GM12878 (cell line): ENCODE measurements around the gene ABHD17C. TPM values are rescaled to one million over a fixed set of nuclear protein-coding genes. Genes with fewer than 3 reads are reported as not detected.

ENCODE experiments used
- ATAC-seq: fragments of 200-7000 bp; cut with Tn5 transposase; 3 replicates; pipeline ENCODE4 v1.9.1; 2020; ENCODE audit warnings: mild to moderate bottlenecking, moderate library complexity
- BruUV-seq: library from RNA; stranded (reverse); fragments of 400-500 nt; replicated peaks from 2 replicates; lab custom pipeline; 2021; lab: Mats Ljungman, UMichigan
- CTCF ChIA-PET: fragments of 300-600 bp; sonication (Branson Sonifier 250); formaldehyde crosslinking; extraction: SDS; loops from one replicate; lab custom pipeline; 2021; ENCODE audit warnings: inconsistent platforms; lab: Yijun Ruan, JAX
- POLR2A ChIA-PET: fragments of 350-600 bp; formaldehyde crosslinking; extraction: SDS; loops from one replicate; lab custom pipeline; 2021; ENCODE audit warnings: inconsistent platforms; lab: Charles Lee
- RAD21 ChIA-PET: fragments of 300-600 bp; sonication (Branson Sonifier 250); formaldehyde crosslinking; loops from one replicate; lab custom pipeline; 2023; ENCODE audit warnings: antibody characterized with exemption; ENCODE audit not compliant: unreplicated experiment; lab: Charles Lee
- SMC1A ChIA-PET: fragments of 300-600 bp; sonication (Branson Sonifier 250); formaldehyde crosslinking; loops from one replicate; lab custom pipeline; 2023; ENCODE audit not compliant: unreplicated experiment, uncharacterized antibody; lab: Charles Lee
- DNase-seq: peaks from one replicate; pipeline ENCODE4 v3.0.0-alpha.2; 2011; ENCODE audit warnings: low read depth, low spot score
- FAIRE-seq: peaks from 3 replicates; lab custom pipeline; 2011; peaks lifted over from hg19 to GRCh38; lab: Jason Lieb, UNC
- H2AFZ ChIP-seq: 2 replicates; pipeline ENCODE4 v1.6.0; 2011; ENCODE audit warnings: low read depth, low read length, control low read depth; ENCODE audit not compliant: control insufficient read depth
- H3K27ac ChIP-seq: 2 replicates; pipeline ENCODE4 v1.5.1; 2011; ENCODE audit warnings: control low read depth; ENCODE audit not compliant: control insufficient read depth, insufficient read depth
- H3K27me3 ChIP-seq, 2 experiments: replicated peaks in 1 of 2; 2 replicates each; pipeline versions ENCODE4 v1.6.0 to v1.6.1; 2011; ENCODE audit warnings: low read length in 1 of 2; ENCODE audit not compliant: control insufficient read depth in 2 of 2, insufficient read depth in 2 of 2
- H3K36me3 ChIP-seq, 2 experiments: 2 replicates each; pipeline ENCODE4 v1.5.1; 2011; ENCODE audit warnings: low read length in 1 of 2; ENCODE audit not compliant: control insufficient read depth in 2 of 2, insufficient read depth in 2 of 2
- H3K4me1 ChIP-seq: 2 replicates; pipeline ENCODE4 v1.6.1; 2011; ENCODE audit warnings: mild to moderate bottlenecking, low read length, moderate library complexity, mixed read lengths; ENCODE audit not compliant: control insufficient read depth, insufficient read depth
- H3K4me2 ChIP-seq: 2 replicates; pipeline ENCODE4 v1.6.0; 2011; ENCODE audit warnings: control low read depth; ENCODE audit not compliant: control insufficient read depth, insufficient read depth
- H3K4me3 ChIP-seq: fragments of 200-600 bp; sonication (generic); 2 replicates; pipeline ENCODE4 v1.5.1; 2016
- H3K79me2 ChIP-seq: 2 replicates; pipeline ENCODE4 v1.6.0; 2011; ENCODE audit warnings: low read length; ENCODE audit not compliant: control insufficient read depth, insufficient read depth
- H3K9ac ChIP-seq: 2 replicates; pipeline ENCODE4 v1.8.0; 2011; ENCODE audit warnings: low read length, control low read depth, mixed read lengths; ENCODE audit not compliant: control insufficient read depth, insufficient read depth
- H3K9me3 ChIP-seq: replicated peaks from 3 replicates; pipeline ENCODE4 v1.5.1; 2011; ENCODE audit warnings: mild to moderate bottlenecking, low read length; ENCODE audit not compliant: control insufficient read depth, insufficient read depth
- H4K20me1 ChIP-seq: 2 replicates; pipeline ENCODE4 v1.6.0; 2011; ENCODE audit not compliant: control insufficient read depth, insufficient read depth
- ATF7 ChIP-seq: fragments of 450-650 bp; IDR thresholded peaks from 2 replicates; pipeline ENCODE4 v1.6.1; 2016; ENCODE audit warnings: low read depth, mild to moderate bottlenecking
- CREB1 ChIP-seq: IDR thresholded peaks from 2 replicates; pipeline ENCODE4 v1.6.1; 2012; ENCODE audit warnings: low read depth, mild to moderate bottlenecking, inconsistent platforms
- EGR1 ChIP-seq, 2 experiments: IDR thresholded peaks; 1 replicate in 1 of 2; 2 replicates in 1 of 2; pipeline ENCODE4 v1.6.1; 2011 to 2012; ENCODE audit warnings: low read depth in 2 of 2, low read length in 2 of 2, borderline replicate concordance in 1 of 2, mild to moderate bottlenecking in 1 of 2, moderate library complexity in 1 of 2
- MYC ChIP-seq: IDR thresholded peaks from 2 replicates; pipeline ENCODE4 v1.6.1; 2011; ENCODE audit warnings: mild to moderate bottlenecking, low read length, moderate library complexity, inconsistent platforms; ENCODE audit not compliant: insufficient read depth, insufficient replicate concordance, insufficient read length, severe bottlenecking
- NRF1 ChIP-seq: conservative IDR thresholded peaks from 2 replicates; pipeline ENCODE4 v1.6.1; 2011; ENCODE audit warnings: mild to moderate bottlenecking, low read depth, low read length, improper control_type of control experiment
- PAX5 ChIP-seq: IDR thresholded peaks from 2 replicates; pipeline ENCODE4 v1.6.1; 2011; ENCODE audit warnings: low read depth, low read length, borderline replicate concordance
- SUZ12 ChIP-seq: fragments of 200-600 bp; sonication (generic); IDR thresholded peaks from one replicate; pipeline ENCODE4 v1.6.1; 2018; ENCODE audit warnings: antibody characterized with exemption, mild to moderate bottlenecking; ENCODE audit not compliant: unreplicated experiment
- ZBTB11 ChIP-seq: fragments of 450-650 bp; formaldehyde crosslinking; IDR thresholded peaks from 2 replicates; pipeline ENCODE4 v1.5.0; 2022; ENCODE audit warnings: mild to moderate bottlenecking, missing genetic modification characterization
- ZNF24 ChIP-seq: fragments of 450-650 bp; IDR thresholded peaks from 2 replicates; pipeline ENCODE4 v1.6.1; 2017; ENCODE audit warnings: antibody characterized with exemption, mild to moderate bottlenecking
- WGBS: methylation state at CpG from one replicate; pipeline ENCODE4 v1.1.6; 2016; ENCODE audit warnings: low lambda C conversion rate; ENCODE audit not compliant: insufficient replicate concordance, insufficient coverage; ENCODE audit errors: missing lambda C conversion rate; 5-methylcytosine and 5-hydroxymethylcytosine counted together
- in situ Hi-C: fragments of 300-500 bp; cut with MboI; formaldehyde crosslinking; loops from 9 replicates; pipeline ENCODE4 v1.14.3; 2018; ENCODE audit warnings: mixed read lengths
- intact Hi-C: fragments of 100-400 bp; cut with micrococcal nuclease; formaldehyde crosslinking; loops from one replicate; pipeline ENCODE4 v1.14.2; 2022; ENCODE audit not compliant: unreplicated experiment
- polyA plus RNA-seq, 11 experiments: library from polyadenylated mRNA; depleted of rRNA in 4 of 11; unstranded in 6 of 11; stranded (reverse) in 5 of 11; fragments of >200 nt; fragmentation: Nextera tagmentation in 4 of 11; fragmentation: Illumina TruSeq in 1 of 11; extraction: Ambion mirVana in 4 of 11; extraction: Trizol in 1 of 11; gene quantifications; 1 replicate in 1 of 11; 2 replicates in 10 of 11; pipeline versions ENCODE4 v1.2.1 to v1.2.3, GENCODE V29; 2011 to 2016; ENCODE audit warnings: inconsistent platforms in 2 of 11, missing spikeins in 2 of 11, low read depth in 1 of 11
- total RNA-seq, 4 experiments: library from RNA; depleted of rRNA in 3 of 4; stranded (reverse); fragments of >200 nt in 3 of 4; fragmentation: Illumina TruSeq in 1 of 4; extraction: Trizol in 1 of 4; gene quantifications; 2 replicates each; pipeline versions ENCODE4 v1.2.1 to v1.2.3, GENCODE V29; 2013 to 2021
- TF ChIP-seq, protein P1 (sequence below): fragments of 450-650 bp; IDR thresholded peaks from 2 replicates; pipeline ENCODE4 v1.6.1; 2017; ENCODE audit warnings: antibody characterized with exemption, mild to moderate bottlenecking, moderate library complexity
- TF ChIP-seq, protein P2 (sequence below): IDR thresholded peaks from 2 replicates; pipeline ENCODE4 v1.6.1; 2011; ENCODE audit warnings: borderline replicate concordance, low read depth, mild to moderate bottlenecking, moderate library complexity, low read length; ENCODE audit not compliant: insufficient read depth, poor library complexity, severe bottlenecking
- TF ChIP-seq, protein P3 (sequence below): fragments of 450-650 bp; IDR thresholded peaks from 2 replicates; pipeline ENCODE4 v1.6.1; 2014; ENCODE audit warnings: mild to moderate bottlenecking

Gene ABHD17C
- total and polyA plus RNA-seq, 10 of the 15 experiments (the other 5 are each of a cell fraction or from before 2014, with no cell fraction given), result 0.92 to 11.4 (median 5.5) TPM

DNA sequence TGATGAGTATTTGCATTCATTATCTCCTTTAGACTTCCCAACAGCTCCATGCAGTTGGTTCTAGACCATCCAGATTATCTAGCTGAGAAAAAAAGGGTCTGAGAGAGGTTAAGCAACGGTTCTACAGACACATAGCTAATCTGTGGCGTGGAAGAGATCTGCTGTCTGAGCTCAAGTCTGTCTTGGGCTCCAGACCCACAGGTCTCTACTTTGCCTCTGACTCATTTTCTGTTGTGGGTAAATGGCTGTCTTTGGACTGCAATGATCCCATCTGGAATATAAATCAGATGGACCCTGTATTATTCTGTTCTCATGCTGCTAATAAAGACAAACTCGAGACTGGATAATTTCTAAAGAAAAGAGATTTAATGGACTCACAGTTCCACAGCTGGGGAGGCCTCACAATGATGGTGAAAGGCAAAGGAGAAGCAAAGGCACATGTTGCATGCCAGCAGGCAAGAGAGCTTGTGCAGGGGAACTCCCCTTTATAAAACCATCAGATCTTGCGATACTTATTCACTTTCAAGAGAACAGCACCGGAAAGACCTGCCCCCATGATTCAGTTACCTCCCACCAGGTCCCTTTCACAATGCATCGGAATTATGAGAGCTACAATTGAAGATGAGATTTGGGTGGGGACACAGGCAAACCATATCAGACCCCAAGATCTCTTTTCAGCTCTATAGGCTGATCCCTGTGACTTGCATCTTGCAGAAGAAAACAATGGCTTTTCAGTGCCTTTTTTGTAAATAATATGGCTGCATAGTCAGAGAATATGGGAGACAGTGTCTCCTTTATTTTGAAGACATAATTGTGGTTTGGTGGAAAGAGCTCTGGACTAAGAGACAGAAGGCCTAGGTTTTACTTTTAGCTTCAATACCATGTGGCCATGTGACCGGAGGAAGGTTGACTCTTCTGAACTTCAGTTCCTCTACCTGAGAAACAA is 108.7 kb downstream of the ABHD17C start:
- no peak overlapping the region for H3K9ac ChIP-seq
- BruUV-seq, result no TSS peak
- intact Hi-C loops (no loop called here), in situ Hi-C loops (no loop called here)
- ChIA-PET CTCF (interaction anchor here (0.6 to 1.7 kb wide), 4 partner anchors 11 to 776 kb away, joined by 3 to 4 read pairs (median 4); no protein-coding TSS in a partner anchor), SMC1A (interaction anchor here (0.7 to 1.6 kb wide), 5 partner anchors 10 to 49 kb away, joined by 3 to 5 read pairs (median 3); no protein-coding TSS in a partner anchor), RAD21 (interaction anchor here (1.4 to 1.8 kb wide), 2 partner anchors 27 to 166 kb away, joined by 5 read pairs; no protein-coding TSS in a partner anchor), POLR2A (no interaction called here)
- 23% methylated on average over 7 of the region's 7 CpGs for WGBS
- ATAC-seq (no peak), DNase-seq (no peak), FAIRE-seq (no peak)
- H4K20me1 ChIP-seq, result no peaks in the 10 kb centered on the region
- no peaks in the 10 kb centered on the region for H3K9me3 ChIP-seq
- H3K79me2 ChIP-seq, result no peaks in the 10 kb centered on the region
- H3K4me2 ChIP-seq, result no peak overlapping the region
- H3K27me3 ChIP-seq, result no peaks in the 10 kb centered on the region; a peak in 2 of 4 replicates
- H3K27ac ChIP-seq, result no peak overlapping the region
- H3K4me3 ChIP-seq, result no peak overlapping the region
- no peaks in the 10 kb centered on the region for H3K36me3 ChIP-seq
- no peaks in the 10 kb centered on the region for H3K4me1 ChIP-seq
- no peak overlapping the region for H2AFZ ChIP-seq
- TF ChIP-seq CREB1 (no peak), ATF7 (no peak), ZNF24 (no peak), SUZ12 (no peak), MYC (no peak), NRF1 (no peak), EGR1 (IDR thresholded peaks at IDR 0.05; ENCODE audit: borderline replicate concordance in 1 of 2, low read depth in 2 of 2, low read length in 2 of 2) (no peak), PAX5 (no peak), ZBTB11 (CRISPR knock-in tag) (no peak)
- TF ChIP-seq, protein P1, sequence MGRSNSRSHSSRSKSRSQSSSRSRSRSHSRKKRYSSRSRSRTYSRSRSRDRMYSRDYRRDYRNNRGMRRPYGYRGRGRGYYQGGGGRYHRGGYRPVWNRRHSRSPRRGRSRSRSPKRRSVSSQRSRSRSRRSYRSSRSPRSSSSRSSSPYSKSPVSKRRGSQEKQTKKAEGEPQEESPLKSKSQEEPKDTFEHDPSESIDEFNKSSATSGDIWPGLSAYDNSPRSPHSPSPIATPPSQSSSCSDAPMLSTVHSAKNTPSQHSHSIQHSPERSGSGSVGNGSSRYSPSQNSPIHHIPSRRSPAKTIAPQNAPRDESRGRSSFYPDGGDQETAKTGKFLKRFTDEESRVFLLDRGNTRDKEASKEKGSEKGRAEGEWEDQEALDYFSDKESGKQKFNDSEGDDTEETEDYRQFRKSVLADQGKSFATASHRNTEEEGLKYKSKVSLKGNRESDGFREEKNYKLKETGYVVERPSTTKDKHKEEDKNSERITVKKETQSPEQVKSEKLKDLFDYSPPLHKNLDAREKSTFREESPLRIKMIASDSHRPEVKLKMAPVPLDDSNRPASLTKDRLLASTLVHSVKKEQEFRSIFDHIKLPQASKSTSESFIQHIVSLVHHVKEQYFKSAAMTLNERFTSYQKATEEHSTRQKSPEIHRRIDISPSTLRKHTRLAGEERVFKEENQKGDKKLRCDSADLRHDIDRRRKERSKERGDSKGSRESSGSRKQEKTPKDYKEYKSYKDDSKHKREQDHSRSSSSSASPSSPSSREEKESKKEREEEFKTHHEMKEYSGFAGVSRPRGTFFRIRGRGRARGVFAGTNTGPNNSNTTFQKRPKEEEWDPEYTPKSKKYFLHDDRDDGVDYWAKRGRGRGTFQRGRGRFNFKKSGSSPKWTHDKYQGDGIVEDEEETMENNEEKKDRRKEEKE, result no peak
- TF ChIP-seq, protein P2, sequence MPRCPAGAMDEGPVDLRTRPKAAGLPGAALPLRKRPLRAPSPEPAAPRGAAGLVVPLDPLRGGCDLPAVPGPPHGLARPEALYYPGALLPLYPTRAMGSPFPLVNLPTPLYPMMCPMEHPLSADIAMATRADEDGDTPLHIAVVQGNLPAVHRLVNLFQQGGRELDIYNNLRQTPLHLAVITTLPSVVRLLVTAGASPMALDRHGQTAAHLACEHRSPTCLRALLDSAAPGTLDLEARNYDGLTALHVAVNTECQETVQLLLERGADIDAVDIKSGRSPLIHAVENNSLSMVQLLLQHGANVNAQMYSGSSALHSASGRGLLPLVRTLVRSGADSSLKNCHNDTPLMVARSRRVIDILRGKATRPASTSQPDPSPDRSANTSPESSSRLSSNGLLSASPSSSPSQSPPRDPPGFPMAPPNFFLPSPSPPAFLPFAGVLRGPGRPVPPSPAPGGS, result no peak
- TF ChIP-seq, protein P3, sequence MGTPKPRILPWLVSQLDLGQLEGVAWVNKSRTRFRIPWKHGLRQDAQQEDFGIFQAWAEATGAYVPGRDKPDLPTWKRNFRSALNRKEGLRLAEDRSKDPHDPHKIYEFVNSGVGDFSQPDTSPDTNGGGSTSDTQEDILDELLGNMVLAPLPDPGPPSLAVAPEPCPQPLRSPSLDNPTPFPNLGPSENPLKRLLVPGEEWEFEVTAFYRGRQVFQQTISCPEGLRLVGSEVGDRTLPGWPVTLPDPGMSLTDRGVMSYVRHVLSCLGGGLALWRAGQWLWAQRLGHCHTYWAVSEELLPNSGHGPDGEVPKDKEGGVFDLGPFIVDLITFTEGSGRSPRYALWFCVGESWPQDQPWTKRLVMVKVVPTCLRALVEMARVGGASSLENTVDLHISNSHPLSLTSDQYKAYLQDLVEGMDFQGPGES, result no peak
